HL-60/S4 (cell line): ENCODE results near the gene ZNF322.
"Not testable (repeated sequence)": the region's sequence is repeated elsewhere in the genome, so short reads cannot be mapped to it uniquely, and the experiment has no call there.

Experiments
- in situ Hi-C: fragments of 300-500 bp; cut with MboI; formaldehyde crosslinking; loops from 2 replicates; pipeline ENCODE4 v1.14.3; 2022; ENCODE audit warnings: low sequenced_read_pairs

The ZNF322 gene, protein sequence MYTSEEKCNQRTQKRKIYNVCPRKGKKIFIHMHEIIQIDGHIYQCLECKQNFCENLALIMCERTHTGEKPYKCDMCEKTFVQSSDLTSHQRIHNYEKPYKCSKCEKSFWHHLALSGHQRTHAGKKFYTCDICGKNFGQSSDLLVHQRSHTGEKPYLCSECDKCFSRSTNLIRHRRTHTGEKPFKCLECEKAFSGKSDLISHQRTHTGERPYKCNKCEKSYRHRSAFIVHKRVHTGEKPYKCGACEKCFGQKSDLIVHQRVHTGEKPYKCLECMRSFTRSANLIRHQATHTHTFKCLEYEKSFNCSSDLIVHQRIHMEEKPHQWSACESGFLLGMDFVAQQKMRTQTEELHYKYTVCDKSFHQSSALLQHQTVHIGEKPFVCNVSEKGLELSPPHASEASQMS

DNA sequence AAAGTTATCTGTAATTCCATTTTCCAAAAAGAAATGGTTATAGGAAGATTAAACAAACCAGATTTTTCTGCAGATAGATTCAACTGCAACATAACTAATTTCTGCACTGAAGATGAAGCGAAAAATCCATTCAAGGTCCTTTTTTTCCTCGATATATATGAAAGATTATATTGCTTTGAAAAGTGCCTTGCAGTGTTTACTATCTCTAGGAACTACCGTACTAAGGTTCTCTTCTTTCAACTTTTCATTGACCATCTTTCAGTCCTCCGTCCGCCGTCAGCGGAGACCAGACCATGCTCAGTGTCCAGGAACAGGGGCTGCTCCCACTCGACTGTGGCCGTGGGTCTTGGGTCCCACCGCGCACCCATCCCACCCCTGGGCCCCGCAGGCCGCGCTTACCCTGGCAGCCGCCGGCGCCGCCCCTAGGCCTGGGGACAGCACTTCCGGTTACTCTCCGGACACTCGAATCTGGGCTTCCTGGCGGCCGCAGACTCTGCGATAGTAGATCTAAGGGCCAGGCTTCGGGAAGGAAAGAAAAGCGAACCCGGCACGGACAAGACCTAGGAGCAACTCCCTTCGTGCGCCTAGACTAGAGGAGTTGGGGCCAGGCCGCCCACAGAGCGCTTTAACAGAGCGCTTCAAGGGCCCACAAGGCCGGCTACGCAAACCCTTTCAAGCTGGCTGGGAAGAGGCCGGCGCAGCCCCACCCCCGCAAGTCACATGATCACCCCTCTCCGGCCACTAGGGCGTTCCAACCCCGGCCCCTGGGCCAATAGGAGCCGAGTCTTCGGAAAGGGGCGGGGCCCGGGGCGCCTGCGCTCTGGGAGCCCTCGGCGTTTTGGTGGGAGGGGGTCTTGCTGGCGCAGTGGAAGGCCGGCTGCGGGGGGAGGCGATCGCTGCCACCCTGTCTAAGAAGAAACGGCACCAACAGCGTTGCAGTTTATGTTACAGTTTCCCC, at the start of gene ZNF322:
ZNF322 (minus strand) TSS at position 705 of the 958 bp plus-strand sequence. CDS start 21,193 bp downstream, outside the sequence.
- in situ Hi-C loops: no loop called here

DNA sequence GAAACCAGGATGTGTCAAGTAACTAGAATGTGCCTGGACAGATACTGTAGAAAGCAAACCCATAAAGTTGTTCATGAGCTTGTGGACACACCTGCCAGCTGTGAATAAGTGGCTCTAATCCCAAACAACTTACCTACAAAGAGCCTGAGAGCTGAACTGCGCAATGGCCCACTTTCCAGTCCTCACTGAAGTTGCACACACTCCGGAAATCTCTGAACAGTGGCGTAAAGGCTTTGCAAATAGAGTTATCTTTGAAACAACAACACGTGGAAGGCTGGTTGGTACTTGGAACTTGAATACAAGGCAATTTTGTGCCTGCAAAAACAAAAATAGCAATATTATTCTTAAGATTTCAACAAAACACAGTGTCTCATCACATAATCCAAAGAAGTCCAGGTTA, 46.2 kb upstream of the ZNF322 start:
- in situ Hi-C loops: not testable (repeated sequence)

DNA sequence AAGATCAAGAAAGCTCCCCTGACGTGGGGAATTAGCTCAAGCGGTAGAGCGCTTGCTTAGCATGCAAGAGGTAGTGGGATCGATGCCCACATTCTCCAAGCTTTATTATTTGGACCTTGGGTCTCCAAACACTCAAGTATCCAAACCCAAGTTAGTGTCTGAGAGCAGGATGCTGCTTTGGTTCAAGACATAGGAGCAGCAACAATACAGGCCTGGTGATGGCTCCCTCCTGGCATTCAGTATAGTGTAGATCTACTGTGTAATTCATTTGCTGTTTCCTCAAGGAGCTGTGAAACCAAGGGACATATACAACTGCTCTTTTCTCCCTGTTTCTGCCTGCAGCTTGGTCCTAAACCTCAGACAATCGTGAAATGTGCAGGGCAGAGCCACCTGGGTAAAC, 45.8 kb upstream of the ZNF322 start:
- in situ Hi-C loops: not testable (repeated sequence)

DNA sequence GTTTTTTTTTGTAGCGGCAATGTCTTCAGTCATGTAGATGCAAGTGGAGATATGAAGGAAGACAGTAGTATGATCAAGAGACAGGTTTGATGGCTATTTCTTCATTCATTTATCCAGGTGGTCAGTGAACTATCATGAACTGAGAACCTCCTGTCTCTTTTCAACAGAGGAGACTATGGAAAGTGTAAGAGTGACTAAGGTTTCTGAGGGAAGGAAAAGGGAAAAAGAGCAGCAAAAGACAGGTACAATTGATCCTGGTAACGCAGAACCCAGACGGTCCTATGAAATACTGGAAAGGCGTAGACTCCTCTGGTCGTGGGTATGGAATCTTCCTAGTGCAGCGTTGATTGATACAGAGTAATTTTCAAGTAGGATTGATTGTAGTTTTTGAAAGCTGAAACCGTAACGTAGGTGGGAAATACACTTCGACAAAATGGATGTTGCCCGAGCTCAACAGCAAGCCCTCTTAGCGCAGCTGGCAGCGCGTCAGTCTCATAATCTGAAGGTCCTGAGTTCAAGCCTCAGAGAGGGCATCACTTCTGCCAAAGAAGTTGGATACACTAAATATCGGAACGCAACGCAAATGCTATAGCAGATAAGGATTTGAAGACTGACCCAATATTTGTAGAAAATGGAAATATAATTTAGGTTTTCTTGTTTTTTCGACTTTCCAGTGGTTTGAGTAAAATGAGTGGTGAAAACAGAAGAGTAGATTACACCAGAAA, 41.6 kb upstream of the ZNF322 start:
- in situ Hi-C loops: not testable (repeated sequence)

DNA sequence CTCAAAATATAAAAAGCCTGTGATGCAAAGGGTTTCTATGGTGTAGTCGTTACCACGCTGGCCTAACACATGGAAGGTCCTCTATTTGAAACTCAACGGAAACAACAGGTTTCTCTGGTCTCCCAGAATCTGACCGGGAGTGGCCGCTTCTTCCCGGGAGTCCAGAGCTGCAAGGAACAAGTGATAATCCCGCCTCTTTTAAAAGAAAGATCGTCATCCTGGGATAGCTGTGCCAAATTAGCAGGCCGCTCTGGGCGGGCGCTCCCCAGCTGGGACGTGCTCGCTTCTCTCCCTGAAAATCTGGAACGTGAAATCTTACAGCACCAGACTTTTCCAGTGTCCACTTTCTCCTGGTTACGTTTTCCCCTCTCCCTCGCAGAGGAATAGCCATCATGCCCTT, 38.0 kb upstream of the ZNF322 start:
- in situ Hi-C loops: not testable (repeated sequence)

DNA sequence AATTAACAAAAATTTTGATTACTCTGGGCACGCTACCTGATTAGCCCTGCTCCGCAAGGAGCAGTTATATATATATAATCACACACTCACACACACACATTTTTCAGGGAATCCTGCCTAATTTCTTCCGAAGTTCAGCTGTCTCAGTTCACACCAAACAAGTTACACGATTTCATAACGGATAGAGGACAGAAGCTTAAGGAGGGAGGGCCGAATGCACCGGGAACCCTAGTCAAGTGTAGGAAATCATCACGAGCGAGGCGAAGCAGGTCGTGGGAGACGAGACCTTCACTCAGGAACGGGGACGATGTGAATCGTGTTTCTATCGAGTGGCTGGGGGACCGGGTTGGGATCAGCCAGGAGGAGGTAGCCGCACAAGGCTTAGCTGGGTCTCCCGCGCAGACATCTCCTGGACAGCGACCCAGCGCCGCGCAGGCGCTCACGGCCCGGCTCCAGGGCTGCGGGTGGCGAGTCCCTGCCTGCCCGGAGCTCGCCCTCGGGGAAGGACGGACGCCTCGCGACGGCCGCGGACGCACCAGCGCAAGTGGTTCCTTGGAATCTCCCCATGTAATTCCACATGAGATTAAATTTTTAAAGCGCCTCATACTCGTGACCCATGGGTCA, 29.9 kb upstream of the ZNF322 start:
- in situ Hi-C loops: not testable (repeated sequence)

DNA sequence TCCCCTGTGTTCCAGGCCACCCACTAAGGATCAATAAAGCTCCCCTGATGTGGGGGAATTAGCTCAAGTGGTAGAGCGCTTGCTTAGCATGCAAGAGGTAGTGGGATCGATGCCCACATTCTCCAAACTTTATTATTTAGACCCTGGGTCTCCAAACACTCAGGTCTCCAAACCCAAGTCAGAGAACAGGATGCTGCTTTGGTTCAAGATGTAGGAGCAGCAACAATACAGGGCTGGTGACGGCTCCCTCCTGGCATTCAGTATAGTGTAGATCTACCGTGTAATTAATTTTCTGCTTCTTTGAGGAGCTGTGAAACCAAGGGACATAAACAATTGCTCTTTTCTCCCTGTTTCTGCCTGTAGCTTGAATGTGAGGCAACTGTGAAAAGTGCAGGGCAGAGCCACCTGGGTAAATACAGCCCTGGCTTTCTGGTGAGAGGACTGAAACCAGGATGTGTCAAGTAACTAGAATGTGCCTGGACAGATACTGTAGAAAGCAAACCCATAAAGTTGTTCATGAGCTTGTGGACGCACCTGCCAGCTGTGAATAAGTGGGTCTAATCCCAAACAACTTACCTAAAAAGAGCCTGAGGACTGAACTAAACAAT, 23.0 kb upstream of the ZNF322 start:
- in situ Hi-C loops: not testable (repeated sequence)

DNA sequence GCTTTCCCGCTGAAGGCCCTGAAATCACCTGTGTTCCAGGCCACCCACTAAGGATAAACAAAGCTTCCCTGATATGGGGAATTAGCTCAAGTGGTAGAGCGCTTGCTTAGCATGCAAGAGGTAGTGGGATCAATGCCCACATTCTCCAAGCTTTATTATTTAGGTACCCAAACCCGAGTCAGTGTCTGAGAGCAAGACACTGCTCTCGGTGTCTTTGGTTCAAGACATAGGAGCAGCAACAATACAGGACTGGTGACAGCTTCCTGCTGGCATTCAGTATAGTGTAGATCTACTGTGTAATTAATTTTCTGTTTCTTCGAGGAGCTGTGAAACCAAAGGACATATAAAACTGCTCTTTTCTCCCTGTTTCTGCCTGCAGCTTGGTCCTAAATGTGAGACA, 13.7 kb upstream of the ZNF322 start:
- in situ Hi-C loops: not testable (repeated sequence)

DNA sequence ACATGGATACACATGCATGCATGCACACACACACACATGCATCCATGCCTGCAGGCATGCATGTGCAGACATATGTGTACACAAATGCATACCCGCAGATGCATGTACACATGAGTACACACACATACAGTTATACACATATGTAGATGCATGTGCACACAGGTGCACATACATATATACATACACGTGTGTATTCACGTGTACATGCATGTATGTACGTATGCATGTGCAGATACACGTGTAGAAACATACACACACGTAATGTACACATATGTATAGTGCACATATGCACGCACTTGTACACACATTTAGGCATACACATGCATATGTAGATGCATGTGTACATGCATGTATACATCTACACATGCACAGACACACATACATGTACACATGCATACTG, 11.0 kb upstream of the ZNF322 start:
- in situ Hi-C loops: not testable (repeated sequence)

DNA sequence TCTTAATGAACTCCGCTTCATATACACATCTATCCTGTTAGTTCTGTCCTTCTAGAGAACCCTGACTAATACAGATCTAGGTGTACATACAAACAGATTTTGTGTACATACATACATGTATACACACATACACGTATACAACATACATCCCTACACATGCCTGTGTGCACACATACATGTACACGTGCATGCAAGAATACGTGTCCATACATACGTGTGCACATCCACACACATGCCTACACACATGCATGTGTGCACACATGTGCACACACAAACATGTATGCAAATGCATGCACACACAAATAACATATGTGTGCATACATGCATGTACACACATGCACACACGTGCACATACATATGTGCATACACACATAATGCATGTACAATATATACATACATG, 10.5 kb upstream of the ZNF322 start:
- in situ Hi-C loops: not testable (repeated sequence)

DNA sequence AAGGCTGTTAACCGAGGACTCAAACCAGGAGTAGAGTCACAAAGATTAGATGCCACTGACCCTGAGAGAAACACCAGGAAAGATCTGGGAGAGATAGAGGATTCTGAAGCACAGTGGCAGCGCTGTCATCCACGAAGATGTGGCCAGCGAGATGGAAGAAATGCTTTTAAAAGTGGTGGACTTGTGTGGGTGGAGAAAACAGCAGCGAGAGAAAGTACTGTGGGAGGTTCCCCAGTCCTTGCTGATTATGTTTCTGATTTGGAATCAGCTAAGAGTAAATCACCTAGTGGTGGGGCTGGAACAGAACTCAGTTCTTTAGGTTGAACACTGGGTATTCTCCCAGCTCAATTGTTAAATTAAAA, 435 bp upstream of the ZNF322 start:
- in situ Hi-C loops: no loop called here

DNA sequence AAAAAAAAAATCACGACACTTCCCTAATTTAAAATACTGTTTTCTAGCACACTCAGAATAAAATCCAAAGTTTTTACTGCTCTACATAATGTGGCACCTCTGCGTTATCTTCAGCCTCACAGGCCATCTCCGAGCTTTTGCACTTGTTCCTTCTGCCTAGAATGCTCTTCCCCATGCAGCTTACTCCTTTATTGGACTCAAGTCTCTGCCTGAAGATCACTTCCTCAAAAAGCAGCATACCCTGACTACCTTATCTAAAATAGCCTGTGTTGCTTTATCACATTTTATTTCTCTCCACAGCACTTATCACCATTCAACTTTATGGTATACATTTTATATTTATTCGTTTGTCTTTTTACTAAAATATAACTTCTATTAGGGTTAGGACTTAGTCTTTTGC, 2.3 kb downstream of the ZNF322 start:
- in situ Hi-C loops: no loop called here

DNA sequence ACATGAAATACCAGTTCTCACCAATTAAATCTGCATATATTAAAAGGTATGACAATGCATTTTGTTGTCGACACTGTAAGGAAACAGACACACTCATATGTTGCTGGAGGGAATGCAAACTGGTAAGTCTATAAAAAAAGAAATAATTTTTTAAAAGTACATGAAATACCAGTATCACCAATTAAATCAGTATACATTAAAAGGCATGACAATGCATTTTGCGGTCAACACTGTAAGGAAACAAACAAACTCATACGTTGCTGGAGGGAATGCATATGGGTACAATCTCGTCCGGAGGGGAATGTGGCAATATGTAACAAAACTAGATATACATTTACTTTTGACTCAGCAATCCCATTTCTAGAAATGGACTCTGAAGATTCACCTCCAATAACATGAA, 6.5 kb downstream of the ZNF322 start:
- in situ Hi-C loops: no loop called here

DNA sequence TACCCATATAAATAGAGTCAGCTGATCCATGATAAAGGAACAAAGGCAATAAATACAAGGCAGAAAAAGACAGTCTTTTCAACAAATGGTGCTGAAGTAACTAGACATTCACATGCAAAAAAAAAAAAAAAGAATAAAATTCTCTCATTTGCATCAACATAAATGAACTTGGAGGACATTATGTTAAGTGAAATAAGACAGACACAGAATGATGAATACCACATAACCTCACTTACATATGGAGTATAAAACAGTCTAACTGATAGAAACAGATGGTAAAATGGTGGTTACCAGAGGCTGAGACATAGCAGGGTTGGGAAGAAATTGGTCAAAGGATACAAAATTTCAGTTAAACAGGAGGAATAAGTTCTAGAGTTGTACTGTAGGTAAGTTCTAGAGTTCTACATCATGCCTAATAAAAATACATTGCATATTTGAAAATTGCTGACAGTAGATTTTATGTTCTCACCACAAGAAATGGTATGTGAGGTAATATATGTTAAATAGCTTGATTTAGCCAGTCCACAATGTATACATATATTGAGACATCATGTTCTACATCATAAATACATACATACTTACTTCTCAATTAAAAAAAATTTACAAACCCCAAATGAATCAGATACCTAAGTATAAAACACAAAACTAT, 8.3 kb downstream of the ZNF322 start:
- in situ Hi-C loops: no loop called here

DNA sequence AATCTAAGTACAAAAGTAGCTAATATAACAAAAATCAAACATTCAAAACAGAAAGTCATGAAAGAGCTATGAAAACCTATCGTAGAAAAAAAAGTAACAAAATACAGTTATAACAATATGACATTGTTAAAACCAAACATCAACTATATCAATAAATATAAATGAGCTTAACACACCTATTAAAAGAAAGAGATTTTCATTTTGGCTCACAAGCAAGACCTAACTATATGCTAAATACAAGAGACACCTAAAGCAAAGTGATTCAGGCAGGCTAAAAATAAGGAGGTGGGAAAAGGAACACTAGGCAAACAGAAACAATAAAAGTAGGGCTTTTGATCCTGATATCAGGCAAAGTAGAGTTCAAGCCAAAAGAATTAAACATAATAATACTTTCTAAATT, 13.5 kb downstream of the ZNF322 start:
- in situ Hi-C loops: no loop called here

DNA sequence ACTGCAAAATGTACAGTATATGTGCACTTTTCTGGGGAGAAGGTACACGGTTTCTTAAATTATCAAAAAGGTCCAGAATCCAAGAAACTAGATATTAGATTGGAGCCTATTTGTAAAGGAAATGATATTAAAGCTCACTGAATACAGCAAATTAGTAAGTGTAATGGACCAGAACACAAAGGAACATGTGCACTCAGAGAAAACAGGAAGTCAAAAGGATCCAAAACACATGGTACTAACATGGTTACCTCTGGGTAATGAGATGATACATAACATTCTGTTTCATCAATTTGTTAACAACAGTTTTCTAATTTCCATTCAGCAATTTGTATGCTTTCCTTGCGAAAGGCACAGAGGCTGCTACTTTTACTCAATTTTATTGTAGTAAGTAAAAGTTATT, 18.7 kb downstream of the ZNF322 start:
- in situ Hi-C loops: no loop called here

DNA sequence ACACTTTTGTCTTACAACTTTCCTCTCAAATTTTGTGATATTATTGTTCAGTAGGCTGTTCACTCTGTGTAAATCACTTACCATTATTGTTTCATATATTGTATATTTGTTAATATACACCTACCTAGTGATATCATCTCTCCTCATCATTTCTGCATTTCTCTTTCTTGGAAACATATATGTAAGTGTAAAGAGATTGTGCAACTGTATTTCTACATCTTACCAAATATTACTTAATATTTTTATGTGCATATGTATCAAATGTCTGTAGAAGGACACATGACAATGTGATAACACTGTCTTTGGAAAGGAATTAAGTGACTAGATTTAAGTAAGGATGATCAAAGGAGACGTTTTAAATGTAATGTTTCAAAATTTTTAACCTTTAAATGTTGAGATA, 30.2 kb downstream of the ZNF322 start:
- in situ Hi-C loops: no loop called here

DNA sequence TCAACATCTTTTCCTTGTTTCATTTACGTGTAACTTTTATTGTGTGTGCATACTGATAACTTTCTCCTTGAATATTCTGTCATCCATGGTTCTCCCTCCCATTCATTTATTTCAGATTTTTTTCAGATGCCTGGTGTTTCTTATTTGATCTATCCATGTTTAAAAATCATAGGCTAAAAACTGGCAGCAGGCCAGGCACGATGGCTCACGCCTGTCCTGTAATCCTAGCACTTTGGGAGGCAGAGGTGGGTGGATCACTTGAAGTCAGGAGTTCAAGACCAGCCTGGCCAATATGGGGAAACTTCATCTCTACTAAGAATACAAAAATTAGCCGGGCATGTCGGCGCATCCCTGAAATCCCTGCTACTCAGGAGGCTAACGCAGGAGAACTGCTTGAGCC, 31.7 kb downstream of the ZNF322 start:
- in situ Hi-C loops: no loop called here

DNA sequence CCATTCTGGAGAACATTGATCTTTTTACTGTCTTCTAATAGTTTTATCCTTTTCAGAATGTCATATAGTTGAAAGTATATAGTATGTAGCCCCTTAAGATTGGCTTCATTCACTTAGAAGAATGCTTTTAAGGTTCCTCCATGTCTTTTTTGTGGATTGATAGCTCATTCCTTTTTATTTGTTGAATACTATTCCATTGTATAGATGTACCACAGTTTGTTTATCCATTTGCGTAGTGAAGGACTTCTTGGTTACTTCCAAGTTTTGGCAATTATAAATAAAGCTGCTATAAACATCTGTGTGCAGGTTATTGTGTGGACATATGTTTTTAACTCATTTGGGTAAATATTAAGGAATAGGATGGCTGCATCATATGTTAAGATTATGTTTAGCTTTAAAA, 35.0 kb downstream of the ZNF322 start:
- in situ Hi-C loops: loop anchor here (25.0 kb wide), 1 partner anchor 463 kb away; no protein-coding TSS in a partner anchor
